ENCODE results near the gene TBX2.
A peak's percentile ranks its signal among the peaks of the same experiment; 100 is the strongest.

The TBX2 gene

GRCh38 chr17:61397086-61397842, 2.4 kb upstream of the TBX2 start:
- no peaks in the 10 kb centered on the region for H3K4me1 ChIP-seq (ENCODE audit: insufficient read depth, low read length, severe bottlenecking)
- H3K9ac ChIP-seq (ENCODE audit: low read length), result no peak overlapping the region
- TF ChIP-seq CTCF (IDR thresholded peaks at IDR 0.05; ENCODE audit: low read length) (no peak), EZH2 (IDR thresholded peaks at IDR 0.05; ENCODE audit: borderline replicate concordance, low read length) (no peak)
- H3K9me3 ChIP-seq (ENCODE audit: low read length), result no peaks in the 10 kb centered on the region
- H3K27me3 ChIP-seq (ENCODE audit: insufficient read depth, low read length), result no peaks in the 10 kb centered on the region
- no peaks in the 10 kb centered on the region for H3K79me2 ChIP-seq (ENCODE audit: insufficient read depth, low read length)
- H3K36me3 ChIP-seq (ENCODE audit: insufficient read depth, low read length), result no peaks in the 10 kb centered on the region
- H3K4me3 ChIP-seq (ENCODE audit: low read depth, low read length, poor library complexity, severe bottlenecking), result no peak overlapping the region
- H4K20me1 ChIP-seq (ENCODE audit: insufficient read depth, low read length), result no peaks in the 10 kb centered on the region
- no peak overlapping the region for H2AFZ ChIP-seq (ENCODE audit: low read length)
- no peaks in the 10 kb centered on the region for H3K9me2 ChIP-seq (ENCODE audit: low read depth, low read length)
- no peak overlapping the region for H3K4me2 ChIP-seq (ENCODE audit: low read length)
- H3K27ac ChIP-seq (ENCODE audit: low read depth, low read length, poor library complexity, severe bottlenecking), result no peak overlapping the region
- H3F3A ChIP-seq (ENCODE audit: insufficient read depth, low read length), result no peaks in the 10 kb centered on the region

GRCh38 chr17:61398721-61399130, 917 bp upstream of the TBX2 start:
- no peak overlapping the region for H2AFZ ChIP-seq (ENCODE audit: low read length)
- no peaks in the 10 kb centered on the region for H4K20me1 ChIP-seq (ENCODE audit: insufficient read depth, low read length)
- no peaks in the 10 kb centered on the region for H3K79me2 ChIP-seq (ENCODE audit: insufficient read depth, low read length)
- no peaks in the 10 kb centered on the region for H3K9me2 ChIP-seq (ENCODE audit: low read depth, low read length)
- peaks cover 8% of the 10 kb centered on the region for H3K4me1 ChIP-seq (ENCODE audit: insufficient read depth, low read length, severe bottlenecking)
- peaks cover under 1% of the 10 kb centered on the region; the same call in 1 of the 2 replicates for H3K27me3 ChIP-seq (ENCODE audit: insufficient read depth, low read length)
- no peaks in the 10 kb centered on the region for H3K9me3 ChIP-seq (ENCODE audit: low read length)
- peak overlapping the region; percentile 47 for H3K4me3 ChIP-seq (ENCODE audit: low read depth, low read length, poor library complexity, severe bottlenecking)
- peak overlapping the region; percentile 40; the same call in 1 of the 2 replicates for H3K4me2 ChIP-seq (ENCODE audit: low read length)
- H3K36me3 ChIP-seq (ENCODE audit: insufficient read depth, low read length), result no peaks in the 10 kb centered on the region
- no peak for TF ChIP-seq CTCF (IDR thresholded peaks at IDR 0.05; ENCODE audit: low read length)
- no peak for TF ChIP-seq EZH2 (IDR thresholded peaks at IDR 0.05; ENCODE audit: borderline replicate concordance, low read length)
- H3K27ac ChIP-seq (ENCODE audit: low read depth, low read length, poor library complexity, severe bottlenecking), result no peak overlapping the region
- no peaks in the 10 kb centered on the region for H3F3A ChIP-seq (ENCODE audit: insufficient read depth, low read length)
- H3K9ac ChIP-seq (ENCODE audit: low read length), result no peak overlapping the region

- TF ChIP-seq CTCF (IDR thresholded peaks at IDR 0.05; ENCODE audit: low read length) (no peak), EZH2 (IDR thresholded peaks at IDR 0.05; ENCODE audit: borderline replicate concordance, low read length) (no peak)
- H3K27ac ChIP-seq (ENCODE audit: low read depth, low read length, poor library complexity, severe bottlenecking), result no peak overlapping the region
- H3K4me1 ChIP-seq (ENCODE audit: insufficient read depth, low read length, severe bottlenecking), result peaks cover 8% of the 10 kb centered on the region
- no peaks in the 10 kb centered on the region for H3K9me3 ChIP-seq (ENCODE audit: low read length)
- H4K20me1 ChIP-seq (ENCODE audit: insufficient read depth, low read length), result no peaks in the 10 kb centered on the region
- peaks cover 10% of the 10 kb centered on the region; the same call in 1 of the 2 replicates for H3K27me3 ChIP-seq (ENCODE audit: insufficient read depth, low read length)
- no peaks in the 10 kb centered on the region for H3K9me2 ChIP-seq (ENCODE audit: low read depth, low read length)
- H3K4me2 ChIP-seq (ENCODE audit: low read length), result no peak overlapping the region
- H3F3A ChIP-seq (ENCODE audit: insufficient read depth, low read length), result no peaks in the 10 kb centered on the region
- H3K36me3 ChIP-seq (ENCODE audit: insufficient read depth, low read length), result no peaks in the 10 kb centered on the region
- no peak overlapping the region for H3K9ac ChIP-seq (ENCODE audit: low read length)
- no peak overlapping the region for H2AFZ ChIP-seq (ENCODE audit: low read length)
- no peak overlapping the region for H3K4me3 ChIP-seq (ENCODE audit: low read depth, low read length, poor library complexity, severe bottlenecking)
- no peaks in the 10 kb centered on the region for H3K79me2 ChIP-seq (ENCODE audit: insufficient read depth, low read length)
Observed at GRCh38 chr17:61400066-61400716, 548 bp downstream of the TBX2 start.

Data from OCI-LY1 (cell line).